PC-9 (cell line): ENCODE results near the gene GRM8. TPM values are rescaled to one million over a fixed set of nuclear protein-coding genes. Genes with fewer than 3 reads are reported as not detected.

Experiments used
- BruUV-seq: library from RNA; stranded (reverse); fragments of 400-500 nt; replicated peaks from 2 replicates; lab custom pipeline; 2021; lab: Mats Ljungman, UMichigan
- CTCF ChIA-PET: fragments of 300-600 bp; sonication (Branson Sonifier 250); formaldehyde crosslinking; loops from one replicate; lab custom pipeline; 2022; ENCODE audit warnings: antibody characterized with exemption; lab: Charles Lee
- POLR2A ChIA-PET: fragments of 300-600 bp; sonication (Branson Sonifier 250); formaldehyde crosslinking; loops from one replicate; lab custom pipeline; 2022; ENCODE audit warnings: antibody characterized with exemption; ENCODE audit not compliant: unreplicated experiment; lab: Charles Lee
- DNase-seq, 2 experiments: peaks; one replicate each; pipeline versions ENCODE4 v3.0.0 to v3.0.0-alpha.2; 2015 to 2022; ENCODE audit warnings: mixed read lengths in 1 of 2
- H2AFZ ChIP-seq: fragments of 200-600 bp; sonication (generic); 2 replicates; pipeline ENCODE4 v1.8.1; 2017; ENCODE audit warnings: antibody characterized with exemption
- H3F3A ChIP-seq: fragments of 200-600 bp; sonication (generic); 2 replicates; pipeline ENCODE4 v1.8.1; 2017; ENCODE audit warnings: antibody characterized with exemption, mild to moderate bottlenecking, low read depth; ENCODE audit not compliant: insufficient read depth
- H3K27ac ChIP-seq: fragments of 200-600 bp; sonication (generic); 2 replicates; pipeline ENCODE4 v1.6.1; 2016; ENCODE audit warnings: mixed run types
- H3K27me3 ChIP-seq: fragments of 200-600 bp; sonication (generic); 2 replicates; pipeline ENCODE4 v1.6.1; 2016; ENCODE audit warnings: low read depth, mixed run types; ENCODE audit not compliant: insufficient read depth
- H3K36me3 ChIP-seq: fragments of 200-600 bp; sonication (generic); 2 replicates; pipeline ENCODE4 v1.6.1; 2016; ENCODE audit warnings: low read depth, mixed run types
- H3K4me1 ChIP-seq: fragments of 200-600 bp; sonication (generic); replicated peaks from 2 replicates; pipeline ENCODE4 v1.6.1; 2016; ENCODE audit warnings: mixed run types; ENCODE audit not compliant: insufficient read depth
- H3K4me2 ChIP-seq: fragments of 200-600 bp; sonication (generic); 2 replicates; pipeline ENCODE4 v1.6.1; 2017; ENCODE audit warnings: mixed run types
- H3K4me3 ChIP-seq: fragments of 200-600 bp; sonication (generic); 2 replicates; pipeline ENCODE4 v1.6.1; 2016; ENCODE audit warnings: mixed run types
- H3K79me2 ChIP-seq: fragments of 200-600 bp; sonication (generic); 2 replicates; pipeline ENCODE4 v1.6.1; 2017; ENCODE audit warnings: low read depth, mixed run types
- H3K9me2 ChIP-seq: fragments of 200-600 bp; sonication (generic); 2 replicates; pipeline ENCODE4 v1.8.1; 2017; ENCODE audit warnings: mild to moderate bottlenecking; ENCODE audit not compliant: insufficient read depth
- H3K9me3 ChIP-seq: fragments of 200-600 bp; sonication (generic); 2 replicates; pipeline ENCODE4 v1.8.1; 2016; ENCODE audit warnings: low read depth; ENCODE audit not compliant: insufficient read depth
- H4K20me1 ChIP-seq: fragments of 200-600 bp; sonication (generic); 2 replicates; pipeline ENCODE4 v1.8.1; 2017; ENCODE audit not compliant: insufficient read depth
- CTCF ChIP-seq: fragments of 200-600 bp; sonication (generic); conservative IDR thresholded peaks from 2 replicates; pipeline ENCODE4 v1.6.1; 2017; ENCODE audit warnings: mixed run types, antibody characterized with exemption, mild to moderate bottlenecking, moderate library complexity
- EZH2 ChIP-seq: fragments of 200-600 bp; sonication (generic); IDR thresholded peaks from 2 replicates; pipeline ENCODE4 v1.8.0; 2017; ENCODE audit warnings: antibody characterized with exemption, low read depth
- intact Hi-C: fragments of 100-400 bp; cut with micrococcal nuclease; formaldehyde crosslinking; loops from one replicate; pipeline ENCODE4 v1.10.0; 2022; ENCODE audit not compliant: unreplicated experiment
- total RNA-seq: library from RNA; stranded (reverse); gene quantifications from 2 replicates; pipeline ENCODE4 v1.2.3, GENCODE V29; 2021

Gene GRM8
- total RNA-seq, 1 experiment from 2014 or later: not detected

- no peak for DNase-seq
- Histone ChIP-seq H2AFZ (no peak overlapping the region), H3K4me3 (no peak overlapping the region), H3K4me1 (no peaks in the 10 kb centered on the region), H3K4me2 (no peak overlapping the region), H3K79me2 (no peaks in the 10 kb centered on the region), H3K36me3 (no peaks in the 10 kb centered on the region), H3K27ac (no peak overlapping the region), H3K27me3 (no peaks in the 10 kb centered on the region), H3F3A (no peaks in the 10 kb centered on the region), H4K20me1 (no peaks in the 10 kb centered on the region), H3K9me3 (no peaks in the 10 kb centered on the region), H3K9me2 (no peaks in the 10 kb centered on the region)
- BruUV-seq: no TSS peak
- TF ChIP-seq EZH2: no peak
- no peak for TF ChIP-seq CTCF
- CTCF ChIA-PET: no interaction called here
- intact Hi-C loops: no loop called here
- POLR2A ChIA-PET: no interaction called here
Observed at GRCh38 chr7:126419047-126419446, 833.7 kb downstream of the GRM8 start.

GRCh38 chr7:126411821-126412383 lies 840.8 kb downstream of the GRM8 start:
- DNase-seq: no peak
- peak overlapping the region; percentile 53; the same call in 1 of the 2 replicates for H3K4me3 ChIP-seq
- H3K79me2 ChIP-seq: no peaks in the 10 kb centered on the region
- peak overlapping the region; percentile 60; the same call in 1 of the 2 replicates for H2AFZ ChIP-seq
- ChIA-PET POLR2A (no interaction called here), CTCF (no interaction called here)
- intact Hi-C loops: no loop called here
- no peaks in the 10 kb centered on the region for H3K9me2 ChIP-seq
- H3K27me3 ChIP-seq: no peaks in the 10 kb centered on the region
- no peaks in the 10 kb centered on the region for H4K20me1 ChIP-seq
- no peaks in the 10 kb centered on the region for H3K9me3 ChIP-seq
- H3K4me2 ChIP-seq: peak overlapping the region; percentile 58
- no peaks in the 10 kb centered on the region for H3K4me1 ChIP-seq
- H3K27ac ChIP-seq: no peak overlapping the region
- BruUV-seq: no TSS peak
- H3K36me3 ChIP-seq: no peaks in the 10 kb centered on the region
- TF ChIP-seq CTCF (no peak), EZH2 (no peak)
- no peaks in the 10 kb centered on the region for H3F3A ChIP-seq

DNA sequence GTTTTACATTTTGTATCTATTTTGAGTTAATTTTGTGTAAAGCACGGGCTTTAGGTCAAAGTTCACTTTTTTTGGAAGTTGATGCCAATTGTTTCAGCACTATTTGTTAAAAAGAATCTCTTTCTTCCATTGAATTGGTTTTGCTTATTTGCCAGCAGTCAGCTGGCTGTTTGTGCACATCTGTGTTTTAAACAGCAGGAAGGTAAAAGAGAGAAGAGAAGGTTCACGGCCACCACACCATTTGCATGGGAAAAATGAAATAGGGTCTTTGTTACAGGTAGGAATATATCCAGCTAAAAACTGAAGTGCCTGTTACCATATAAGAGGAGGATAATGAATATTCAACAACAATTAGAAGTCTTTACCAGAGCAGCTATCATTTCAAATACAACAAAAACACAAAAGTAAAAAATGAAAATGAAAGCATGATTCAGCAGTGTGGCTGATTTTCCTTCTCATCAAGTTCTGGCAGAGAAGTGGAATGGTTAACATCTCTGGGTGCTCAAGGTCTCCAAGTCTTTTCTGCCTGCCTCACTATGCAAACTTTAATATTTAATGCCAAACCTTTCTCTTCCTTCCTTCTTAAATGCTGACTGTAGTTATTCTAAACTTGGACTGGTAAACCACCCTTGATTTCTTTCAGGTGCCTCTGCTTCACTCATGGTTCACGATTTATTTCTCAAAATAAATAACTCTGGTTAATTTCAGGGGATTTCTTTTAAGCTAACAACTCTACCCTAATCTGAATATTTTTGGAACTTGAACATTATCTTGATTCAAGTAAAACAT lies 841.5 kb downstream of the GRM8 start:
- Histone ChIP-seq H3K4me2 (peak overlapping the region; percentile 58), H3K4me3 (peak overlapping the region; percentile 53; the same call in 1 of the 2 replicates), H3F3A (no peaks in the 10 kb centered on the region), H3K36me3 (no peaks in the 10 kb centered on the region), H4K20me1 (no peaks in the 10 kb centered on the region), H2AFZ (peak overlapping the region; percentile 60), H3K9me3 (no peaks in the 10 kb centered on the region), H3K27ac (no peak overlapping the region), H3K4me1 (no peaks in the 10 kb centered on the region), H3K9me2 (no peaks in the 10 kb centered on the region), H3K27me3 (no peaks in the 10 kb centered on the region), H3K79me2 (no peaks in the 10 kb centered on the region)
- no peak for DNase-seq
- TF ChIP-seq EZH2 (no peak), CTCF (no peak)
- POLR2A ChIA-PET: interaction anchor here (0.9 kb wide), 1 partner anchor 47 kb away, joined by 11 read pairs; no protein-coding TSS in a partner anchor
- intact Hi-C loops: no loop called here
- BruUV-seq: no TSS peak
- CTCF ChIA-PET: no interaction called here
